T-helper 1 cell treated with Interleukin-12 subunit alpha and Interleukin-12 subunit beta and Interleukin-4 antibody, amounts not matched to agents 30 μg/mL and 1 μg/mL, for 36 hours (primary cell): Measurements from ENCODE around the gene SELENOT.
"Not testable (repeated sequence)": the region's sequence is repeated elsewhere in the genome, so short reads cannot be mapped to it uniquely, and the experiment has no call there.

Experiments
- H3K27ac Mint-ChIP-seq: one replicate; pipeline ENCODE4 v1.8.0; 2021; ENCODE audit warnings: mild to moderate bottlenecking, mixed read lengths
- H3K27me3 Mint-ChIP-seq: one replicate; pipeline ENCODE4 v1.8.0; 2021; ENCODE audit warnings: low read depth, mixed read lengths
- H3K36me3 Mint-ChIP-seq: one replicate; pipeline ENCODE4 v1.8.0; 2021; ENCODE audit warnings: low read depth, mixed read lengths
- H3K4me1 Mint-ChIP-seq: one replicate; pipeline ENCODE4 v1.8.0; 2021; ENCODE audit warnings: low read depth, mixed read lengths
- H3K4me3 Mint-ChIP-seq: one replicate; pipeline ENCODE4 v1.8.0; 2021; ENCODE audit warnings: mild to moderate bottlenecking, moderate library complexity, mixed read lengths
- H3K9me3 Mint-ChIP-seq: one replicate; pipeline ENCODE4 v1.8.0; 2021; ENCODE audit warnings: mixed read lengths

The SELENOT gene

DNA sequence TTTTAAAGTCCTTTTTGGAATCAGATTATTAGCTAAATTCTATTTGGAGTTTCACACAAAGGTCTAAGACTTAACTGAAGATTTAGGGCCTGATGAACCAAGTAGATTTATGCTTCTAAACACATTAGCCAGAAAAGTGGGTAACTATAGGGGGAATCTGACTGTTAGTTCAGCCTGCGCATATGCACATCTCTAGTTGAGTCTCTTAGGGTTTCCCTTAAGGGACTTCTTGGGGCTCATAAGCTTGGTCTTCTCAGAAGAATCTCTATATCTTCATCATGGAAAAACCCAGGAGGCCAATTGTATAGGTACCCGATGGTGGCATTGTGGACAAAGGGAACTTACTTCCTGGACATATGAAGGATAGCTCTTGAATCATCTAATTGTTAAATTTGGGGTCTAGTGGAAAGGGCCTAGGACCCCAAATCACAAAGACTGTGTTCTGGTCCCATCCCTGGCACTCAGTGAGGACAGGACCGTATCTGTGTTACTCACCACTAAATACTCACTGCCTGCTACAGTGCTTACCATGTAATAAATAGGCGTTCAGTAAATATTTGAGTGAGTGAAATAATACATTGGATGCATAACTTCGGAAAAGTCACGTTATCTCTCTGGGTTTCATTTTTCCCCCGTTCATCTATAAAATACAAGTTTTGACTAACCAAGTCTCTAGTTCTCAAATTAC, 17.0 kb downstream of the SELENOT start:
- no peaks in the 10 kb centered on the region for H3K27me3 Mint-ChIP-seq
- peaks cover 23% of the 10 kb centered on the region for H3K36me3 Mint-ChIP-seq
- peaks cover 11% of the 10 kb centered on the region for H3K4me1 Mint-ChIP-seq
- H3K27ac Mint-ChIP-seq = peak overlapping the region; percentile 9
- H3K9me3 Mint-ChIP-seq = no peaks in the 10 kb centered on the region
- H3K4me3 Mint-ChIP-seq = no peak overlapping the region

- H3K27ac Mint-ChIP-seq, H3K9me3 Mint-ChIP-seq, H3K4me3 Mint-ChIP-seq, H3K27me3 Mint-ChIP-seq: not testable (repeated sequence)
- peaks cover 41% of the 10 kb centered on the region for H3K36me3 Mint-ChIP-seq
- H3K4me1 Mint-ChIP-seq = peaks cover 11% of the 10 kb centered on the region
These were observed 19.8 kb downstream of the SELENOT start for GRCh38 chr3:150622955-150623354.

- no peak overlapping the region for H3K4me3 Mint-ChIP-seq
- H3K27ac Mint-ChIP-seq = no peak overlapping the region
- H3K36me3 Mint-ChIP-seq = peaks cover 35% of the 10 kb centered on the region
- no peaks in the 10 kb centered on the region for H3K9me3 Mint-ChIP-seq
- H3K27me3 Mint-ChIP-seq = no peaks in the 10 kb centered on the region
- H3K4me1 Mint-ChIP-seq = peaks cover 9% of the 10 kb centered on the region
These were observed 20.8 kb downstream of the SELENOT start for GRCh38 chr3:150623945-150624344.

GRCh38 chr3:150626148-150626930, 23.2 kb downstream of the SELENOT start:
- no peaks in the 10 kb centered on the region for H3K27me3 Mint-ChIP-seq
- H3K4me1 Mint-ChIP-seq = peaks cover 6% of the 10 kb centered on the region
- H3K9me3 Mint-ChIP-seq = no peaks in the 10 kb centered on the region
- peaks cover 36% of the 10 kb centered on the region for H3K36me3 Mint-ChIP-seq
- no peak overlapping the region for H3K4me3 Mint-ChIP-seq
- no peak overlapping the region for H3K27ac Mint-ChIP-seq

DNA sequence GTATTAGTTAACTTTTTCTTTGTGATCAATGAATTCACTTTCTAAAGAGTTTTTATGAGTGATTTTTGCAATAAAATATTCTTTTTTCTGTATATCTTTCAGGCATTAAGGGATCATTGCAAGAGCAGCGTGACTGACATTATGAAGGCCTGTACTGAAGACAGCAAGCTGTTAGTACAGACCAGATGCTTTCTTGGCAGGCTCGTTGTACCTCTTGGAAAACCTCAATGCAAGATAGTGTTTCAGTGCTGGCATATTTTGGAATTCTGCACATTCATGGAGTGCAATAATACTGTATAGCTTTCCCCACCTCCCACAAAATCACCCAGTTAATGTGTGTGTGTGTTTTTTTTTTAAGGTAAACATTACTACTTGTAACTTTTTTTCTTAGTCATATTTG, 24.4 kb downstream of the SELENOT start:
- no peaks in the 10 kb centered on the region for H3K9me3 Mint-ChIP-seq
- peaks cover 3% of the 10 kb centered on the region for H3K4me1 Mint-ChIP-seq
- no peaks in the 10 kb centered on the region for H3K27me3 Mint-ChIP-seq
- H3K4me3 Mint-ChIP-seq = no peak overlapping the region
- H3K27ac Mint-ChIP-seq = no peak overlapping the region
- peaks cover 36% of the 10 kb centered on the region for H3K36me3 Mint-ChIP-seq

- Mint-ChIP-seq H3K36me3 (peaks cover 21% of the 10 kb centered on the region), H3K4me3 (no peak overlapping the region), H3K27me3 (no peaks in the 10 kb centered on the region), H3K27ac (no peak overlapping the region), H3K9me3 (no peaks in the 10 kb centered on the region), H3K4me1 (peaks cover 16% of the 10 kb centered on the region)
These were observed 28.5 kb downstream of the SELENOT start for GRCh38 chr3:150631515-150632221.

DNA sequence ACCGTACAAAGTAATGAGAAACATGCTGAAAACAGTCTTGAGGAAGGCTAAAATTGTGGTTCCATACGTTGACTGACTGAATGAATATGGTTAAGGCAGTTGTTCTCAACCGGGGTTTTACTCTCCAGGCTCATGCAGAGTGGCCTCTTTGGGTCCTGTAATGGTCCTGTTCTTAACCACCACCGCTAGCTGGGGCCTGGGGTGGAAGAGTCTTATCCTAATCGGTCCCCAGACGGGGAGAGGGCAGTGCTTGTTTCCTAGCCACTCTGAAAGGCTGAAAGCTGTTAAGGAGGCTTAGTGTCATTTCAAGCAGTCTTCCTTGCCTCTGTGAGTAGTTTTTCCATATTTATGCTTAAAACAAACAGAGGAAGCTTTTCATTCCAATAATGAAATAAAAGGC, 32.0 kb downstream of the SELENOT start:
- Mint-ChIP-seq H3K9me3 (no peaks in the 10 kb centered on the region), H3K36me3 (peaks cover 7% of the 10 kb centered on the region), H3K27me3 (no peaks in the 10 kb centered on the region), H3K4me3 (peak overlapping the region; percentile 39), H3K27ac (peak overlapping the region; percentile 65), H3K4me1 (peaks cover 17% of the 10 kb centered on the region)

DNA sequence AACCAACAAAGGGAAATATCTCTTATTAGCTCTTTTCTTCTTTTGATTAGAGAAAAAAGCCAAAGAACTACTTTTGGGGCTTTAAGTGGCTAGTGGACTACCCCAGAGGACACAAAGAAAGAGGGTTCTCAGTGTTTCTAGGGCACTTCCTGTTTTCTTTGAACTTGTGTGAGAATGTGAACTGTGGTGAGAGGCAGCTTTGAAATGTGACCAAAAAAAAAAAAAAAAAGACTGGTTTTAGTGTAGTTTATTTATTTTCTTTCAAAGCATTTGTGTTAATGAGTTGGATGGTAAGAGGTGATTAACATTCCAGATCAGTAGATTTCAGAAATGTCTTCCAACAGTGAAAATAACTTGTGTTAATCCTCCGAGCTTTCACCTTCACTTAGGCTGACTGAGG, 32.4 kb downstream of the SELENOT start:
- H3K27ac Mint-ChIP-seq = peak overlapping the region; percentile 65

DNA sequence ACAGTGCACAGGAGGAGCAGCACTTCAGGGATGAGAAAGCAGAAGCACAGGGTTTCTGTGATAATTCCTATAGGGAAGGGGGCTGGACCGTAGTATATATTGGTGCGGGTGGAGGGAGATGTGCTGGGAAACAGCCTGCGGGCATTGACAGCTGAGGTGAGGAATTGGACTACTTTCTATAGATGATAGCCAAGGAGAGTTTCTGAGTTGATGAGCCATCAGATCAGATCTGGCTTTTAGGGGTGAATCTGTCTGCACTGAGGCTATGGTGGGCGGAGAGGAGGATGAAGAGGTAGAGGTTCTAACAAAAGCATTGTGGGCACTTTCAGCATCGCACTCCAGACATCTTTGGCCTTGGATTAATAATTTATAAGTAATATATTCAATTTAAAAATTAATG, 33.1 kb downstream of the SELENOT start:
- no peak overlapping the region for H3K4me3 Mint-ChIP-seq
- H3K27me3 Mint-ChIP-seq = no peaks in the 10 kb centered on the region
- no peaks in the 10 kb centered on the region for H3K9me3 Mint-ChIP-seq
- H3K36me3 Mint-ChIP-seq = peaks cover 4% of the 10 kb centered on the region
- H3K27ac Mint-ChIP-seq = no peak overlapping the region
- H3K4me1 Mint-ChIP-seq = peaks cover 17% of the 10 kb centered on the region

More for the DNA sequence above, 32.4 kb downstream of the SELENOT start:
- Mint-ChIP-seq H3K27me3 (no peaks in the 10 kb centered on the region), H3K9me3 (no peaks in the 10 kb centered on the region), H3K4me3 (peak overlapping the region; percentile 39), H3K36me3 (peaks cover 5% of the 10 kb centered on the region), H3K4me1 (peaks cover 17% of the 10 kb centered on the region)

DNA sequence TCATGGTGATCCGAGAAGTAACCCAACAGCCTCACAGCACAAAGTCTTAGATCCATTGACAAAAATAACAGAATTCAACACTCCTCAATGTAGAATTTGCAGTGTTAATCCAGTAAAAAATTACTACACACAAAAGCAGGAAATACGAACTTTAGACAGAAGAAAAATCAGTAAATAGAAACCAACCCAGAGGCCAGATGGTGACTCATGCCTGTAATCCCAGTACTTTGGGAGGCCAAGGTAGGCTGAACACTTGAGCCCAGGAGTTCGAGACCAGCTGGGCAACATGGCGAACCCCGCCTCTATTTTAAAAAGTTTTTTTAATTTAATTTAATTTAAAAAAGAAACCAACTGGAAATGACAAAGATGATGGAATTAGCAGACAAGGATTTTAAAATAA, 36.1 kb downstream of the SELENOT start:
- Mint-ChIP-seq H3K9me3 (no peaks in the 10 kb centered on the region), H3K4me1 (peaks cover 17% of the 10 kb centered on the region), H3K4me3 (no peak overlapping the region), H3K27ac (no peak overlapping the region), H3K36me3 (no peaks in the 10 kb centered on the region), H3K27me3 (peaks cover 8% of the 10 kb centered on the region)

DNA sequence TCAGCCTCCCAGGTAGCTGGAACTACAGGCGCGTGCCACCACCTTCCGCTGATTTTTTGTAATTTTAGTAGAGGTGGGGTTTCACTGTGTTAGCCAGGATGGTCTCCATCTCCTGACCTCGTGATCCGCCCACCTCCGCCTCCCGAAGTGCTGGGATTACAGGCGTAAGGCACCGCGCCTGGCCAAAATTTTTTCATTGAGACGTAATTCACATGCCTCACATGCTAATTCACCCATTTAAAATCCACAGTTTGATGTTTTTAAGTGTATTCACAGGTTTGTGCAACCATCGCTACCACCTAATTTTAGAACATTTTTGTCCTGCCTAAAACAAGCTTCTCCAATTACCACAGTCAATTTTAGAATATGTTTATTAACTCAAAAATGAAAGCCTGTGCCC, 37.1 kb downstream of the SELENOT start:
- Mint-ChIP-seq H3K27me3 (peaks cover 10% of the 10 kb centered on the region), H3K9me3 (no peaks in the 10 kb centered on the region), H3K36me3 (no peaks in the 10 kb centered on the region), H3K4me3 (no peak overlapping the region), H3K4me1 (peaks cover 13% of the 10 kb centered on the region), H3K27ac (no peak overlapping the region)

- Mint-ChIP-seq H3K4me1 (no peaks in the 10 kb centered on the region), H3K4me3 (no peak overlapping the region), H3K9me3 (no peaks in the 10 kb centered on the region), H3K27me3 (peaks cover 15% of the 10 kb centered on the region), H3K27ac (no peak overlapping the region), H3K36me3 (no peaks in the 10 kb centered on the region)
These were observed 50.0 kb downstream of the SELENOT start for GRCh38 chr3:150653110-150653561.

- H3K4me3 Mint-ChIP-seq = no peak overlapping the region
These were observed 53.2 kb downstream of the SELENOT start for GRCh38 chr3:150656316-150656715.

DNA sequence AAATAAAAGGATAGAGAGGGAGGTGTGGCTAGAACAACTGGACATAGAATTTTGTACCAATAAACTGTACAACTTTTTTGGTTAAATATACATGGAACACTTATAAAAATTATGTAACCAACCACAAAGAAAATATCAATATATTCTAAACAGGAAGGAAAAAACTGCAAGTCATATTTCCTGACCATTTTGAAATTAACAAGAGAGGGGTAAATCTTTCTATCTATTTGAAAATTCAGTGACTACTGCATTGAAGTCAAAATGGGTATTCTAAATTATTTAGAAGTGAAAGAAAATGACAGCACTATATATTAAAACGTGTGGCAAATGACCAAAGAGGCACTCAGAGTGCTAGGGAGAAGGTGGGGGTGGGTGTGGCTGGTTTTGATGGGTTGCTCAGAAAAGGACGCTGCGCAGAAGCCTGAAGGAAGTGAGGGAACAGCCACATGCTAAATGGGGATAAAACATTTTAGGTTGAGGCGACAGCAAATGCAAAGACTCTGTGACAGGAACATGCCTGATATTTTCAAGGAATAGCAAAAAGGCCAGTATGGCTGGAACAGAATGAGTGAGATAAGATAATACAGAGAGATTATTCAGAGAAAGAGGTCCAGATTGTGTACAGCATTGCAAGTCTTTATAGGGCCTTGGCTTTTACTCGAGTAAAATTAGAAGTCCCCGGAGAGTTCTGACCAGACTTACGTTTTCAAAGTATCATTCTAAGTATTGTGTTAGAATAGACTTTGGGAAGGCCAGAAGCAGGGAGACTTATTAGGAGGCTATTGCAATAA, 59.5 kb downstream of the SELENOT start:
- Mint-ChIP-seq H3K27ac (no peak overlapping the region), H3K4me3 (no peak overlapping the region), H3K27me3 (peaks cover 29% of the 10 kb centered on the region), H3K36me3 (peaks cover 2% of the 10 kb centered on the region), H3K4me1 (peaks cover 24% of the 10 kb centered on the region), H3K9me3 (no peaks in the 10 kb centered on the region)

More at GRCh38 chr3:150656316-150656715, 53.2 kb downstream of the SELENOT start:
- Mint-ChIP-seq H3K27me3 (peaks cover 7% of the 10 kb centered on the region), H3K4me1 (no peaks in the 10 kb centered on the region), H3K27ac (no peak overlapping the region), H3K9me3 (no peaks in the 10 kb centered on the region), H3K36me3 (no peaks in the 10 kb centered on the region)
